ENCODE data around the gene AFF3. TPM values are rescaled to one million over a fixed set of nuclear protein-coding genes. Genes with fewer than 3 reads are reported as not detected.

The AFF3 gene
- total RNA-seq, 1 donor from 2014 or later = 7.6 TPM

DNA sequence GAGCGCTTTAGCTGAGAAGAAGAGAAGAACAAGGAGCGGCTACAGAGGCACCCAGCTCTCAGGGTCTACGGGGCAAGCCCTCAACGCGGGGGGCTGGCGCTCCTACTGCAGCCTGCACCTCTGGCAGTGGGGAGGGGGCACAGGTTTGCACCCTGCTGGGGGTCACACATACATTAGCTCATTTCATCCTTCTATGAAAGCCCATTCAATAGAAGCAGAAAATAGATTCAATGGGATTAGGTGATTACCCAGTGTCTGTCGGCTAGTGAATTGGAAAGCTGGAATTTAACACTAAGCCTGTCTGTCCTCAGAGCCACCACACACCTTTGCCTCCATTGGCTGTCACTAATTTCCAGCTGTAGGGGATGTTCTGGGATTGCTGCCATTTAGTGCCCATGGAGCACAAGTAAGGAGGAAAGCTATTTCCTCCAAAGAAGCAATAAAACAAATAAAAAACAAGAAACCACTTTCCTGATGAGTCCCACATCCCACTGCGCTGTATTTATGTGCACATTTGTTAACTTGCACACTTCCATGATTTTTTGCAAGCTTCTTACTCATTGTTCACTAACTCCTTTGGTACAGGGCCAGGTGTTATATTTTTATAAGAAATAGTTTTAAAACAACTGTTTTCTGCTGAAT is 333.0 kb downstream of the AFF3 start:
- intact Hi-C loops (cut with DNase I) = no loop called here
- ATAC-seq (ENCODE audit: poor library complexity) (no peak), DNase-seq (no peak)

DNA sequence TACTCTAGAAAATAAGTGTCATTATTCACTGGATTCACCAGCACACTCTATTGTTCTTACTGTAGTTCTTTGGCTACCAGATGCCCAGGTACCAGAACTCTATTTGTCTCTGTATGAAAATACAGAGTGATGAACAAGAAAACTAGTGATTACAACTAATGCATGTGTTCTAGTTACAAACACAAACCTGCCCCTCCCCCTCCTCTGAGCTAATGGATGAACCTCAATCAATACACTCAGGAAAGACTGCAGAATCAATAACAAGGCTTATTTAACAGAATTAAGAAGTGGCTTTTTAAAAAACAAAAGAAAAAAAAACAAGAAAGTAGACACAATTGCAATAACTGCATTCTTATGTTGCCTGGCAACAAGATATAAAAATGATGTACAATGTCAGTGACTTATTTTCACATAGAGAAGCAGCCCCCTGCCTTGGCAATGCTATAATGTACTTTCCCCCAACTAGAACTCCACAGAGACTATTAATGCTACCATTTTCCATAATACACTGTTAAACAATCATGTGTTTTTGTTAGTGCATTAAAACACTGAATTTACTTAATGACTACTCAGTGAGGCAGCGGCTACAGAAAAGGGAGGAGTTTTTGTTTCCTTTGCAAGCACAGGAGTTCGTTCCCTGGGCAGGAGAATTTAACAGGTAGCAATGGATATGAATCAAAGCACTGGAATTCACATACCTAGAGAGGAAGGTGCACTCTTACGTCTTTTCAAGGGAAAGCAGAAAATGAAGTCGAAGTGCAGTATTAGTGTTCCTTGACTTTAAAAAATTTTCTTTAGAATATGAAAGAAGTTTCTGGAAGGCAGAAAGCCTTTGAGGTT is 333.8 kb downstream of the AFF3 start:
- no peak for ATAC-seq (ENCODE audit: poor library complexity)

DNA sequence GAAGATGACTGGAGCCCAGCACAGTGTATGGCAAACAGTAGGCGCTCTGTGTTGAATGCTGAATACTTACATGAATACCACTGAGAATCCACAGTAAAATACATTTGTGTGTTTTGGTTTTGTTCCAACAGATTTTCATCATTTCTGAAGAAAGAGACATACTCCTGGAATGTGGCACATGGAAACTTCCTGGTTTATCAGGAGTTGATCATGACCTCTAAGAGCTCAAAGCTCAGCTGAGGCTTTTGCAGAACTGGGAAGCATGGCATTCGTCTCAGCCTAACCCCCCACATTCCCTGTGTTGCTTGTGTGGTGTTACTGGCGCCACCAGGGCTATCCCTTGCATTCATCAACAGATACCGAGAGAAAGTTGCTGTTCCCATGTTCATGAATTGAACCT is 335.6 kb downstream of the AFF3 start:
- intact Hi-C loops (cut with DNase I) = no loop called here
- DNase-seq = no peak
- ATAC-seq (ENCODE audit: poor library complexity) = no peak

More for the DNA sequence above, 333.8 kb downstream of the AFF3 start:
- intact Hi-C loops (cut with DNase I) = no loop called here
- DNase-seq = no peak

DNA sequence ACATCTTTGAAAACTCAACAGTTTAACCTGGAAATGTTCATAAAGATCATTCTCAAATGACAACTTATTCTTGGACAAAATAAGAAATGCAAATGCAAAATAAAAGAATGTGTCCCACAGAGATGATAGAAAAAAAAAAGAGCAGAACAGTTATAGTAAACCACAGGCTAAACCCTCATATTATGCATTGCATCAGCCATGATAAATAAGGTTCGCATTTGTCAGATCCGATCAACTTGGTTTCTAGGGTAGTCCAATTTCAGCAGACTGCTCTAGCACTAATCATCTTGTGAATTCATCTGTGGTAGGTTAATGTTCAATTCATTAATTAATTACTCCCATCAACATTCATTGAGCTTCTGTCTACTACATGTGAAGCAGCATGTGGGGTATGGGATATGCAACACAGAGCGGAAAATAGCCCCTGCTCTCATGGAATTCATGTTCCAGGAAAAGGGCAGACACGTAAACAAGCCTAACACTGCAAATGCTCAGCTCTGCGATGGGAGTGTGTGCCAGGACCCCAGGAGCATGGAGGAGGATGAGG is 336.4 kb downstream of the AFF3 start:
- DNase-seq (no peak), ATAC-seq (ENCODE audit: poor library complexity) (no peak)
- intact Hi-C loops (cut with DNase I) = no loop called here

DNA sequence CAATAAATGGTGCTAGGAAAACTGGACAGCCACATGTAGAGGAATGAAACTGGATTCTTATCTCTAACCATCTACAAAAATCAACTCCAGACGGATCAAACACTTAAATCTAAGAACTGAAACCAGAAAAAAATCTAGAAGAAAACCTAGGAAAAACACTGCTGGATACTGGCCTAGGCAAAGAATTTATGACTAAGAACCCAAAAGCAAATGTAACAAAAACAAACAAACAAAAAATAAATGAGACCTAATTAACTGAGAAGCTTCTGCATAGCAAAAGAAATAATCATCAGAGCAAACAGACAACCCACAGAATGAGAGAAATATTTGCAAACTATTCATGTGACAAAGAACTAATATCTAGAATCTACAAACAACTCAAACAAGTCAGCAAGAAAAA is 338.5 kb downstream of the AFF3 start:
- ATAC-seq (ENCODE audit: poor library complexity) = no peak
- intact Hi-C loops (cut with DNase I) = no loop called here
- DNase-seq = no peak

DNA sequence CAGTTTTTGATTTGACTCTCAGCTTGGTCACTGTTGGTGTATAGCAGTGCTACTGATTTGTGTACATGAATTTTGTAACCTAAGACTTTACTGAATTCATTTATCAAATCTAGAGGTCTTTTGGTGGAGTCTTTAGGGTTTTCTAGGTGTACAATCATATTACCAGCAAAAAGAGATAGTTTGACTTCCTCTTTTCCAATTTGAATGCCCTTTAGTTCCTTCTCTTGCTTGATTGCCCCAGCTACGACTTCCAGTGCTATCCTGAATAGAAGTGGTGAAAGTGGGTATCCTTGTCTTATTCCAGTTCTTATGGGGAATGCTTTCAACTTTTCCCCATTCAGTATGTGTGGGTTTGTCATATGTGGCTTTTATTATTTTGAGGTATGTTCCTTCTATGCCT is 339.7 kb downstream of the AFF3 start:
- no peak for ATAC-seq (ENCODE audit: poor library complexity)
- intact Hi-C loops (cut with DNase I) = no loop called here

DNA sequence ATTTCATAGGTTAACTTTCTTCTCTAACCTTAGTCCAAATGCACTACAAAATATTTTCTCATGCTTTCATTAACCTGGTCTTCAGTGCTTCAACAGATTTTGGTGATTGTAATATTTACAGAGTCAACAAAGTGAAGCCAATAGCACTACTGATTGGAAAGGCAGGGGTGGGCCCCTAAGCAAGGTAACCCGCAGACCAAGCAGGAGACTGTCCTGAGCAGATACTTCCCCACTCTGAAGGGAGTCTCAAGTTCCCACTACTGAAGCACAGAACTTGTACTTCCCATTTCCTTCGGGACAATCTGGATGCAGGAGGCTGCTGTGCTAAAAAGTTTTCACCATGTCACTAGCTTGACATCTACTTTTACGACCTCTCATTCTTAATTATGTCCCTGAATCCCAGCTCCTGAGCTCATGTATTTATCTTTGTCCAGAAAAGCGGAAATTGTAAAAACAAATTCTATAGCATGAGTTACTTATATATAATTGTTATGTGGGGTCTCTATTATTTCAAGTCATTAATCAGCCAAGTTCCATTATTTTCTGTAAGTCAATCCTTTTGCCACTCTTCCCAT is 341.0 kb downstream of the AFF3 start:
- no peak for ATAC-seq (ENCODE audit: poor library complexity)
- no peak for DNase-seq
- intact Hi-C loops (cut with DNase I) = no loop called here

More for the DNA sequence above, 339.7 kb downstream of the AFF3 start:
- no peak for DNase-seq

DNA sequence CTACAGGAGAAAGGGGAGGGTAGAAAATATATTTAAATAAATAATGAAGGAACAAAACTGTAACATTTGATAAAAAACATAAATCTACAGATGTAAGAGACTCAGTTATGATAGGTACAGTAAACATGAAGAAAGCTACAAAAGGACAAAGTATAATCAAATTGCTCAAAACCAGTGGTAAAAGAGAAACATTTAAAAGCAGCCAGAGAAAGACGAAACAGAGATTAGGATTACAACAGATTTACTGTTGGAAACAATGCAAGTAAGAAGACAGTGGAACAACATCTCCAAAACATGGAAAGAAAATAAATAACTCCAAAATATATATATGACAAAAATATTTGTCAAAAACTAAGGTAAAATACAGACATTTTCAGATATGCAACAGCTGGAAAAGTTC is 344.9 kb downstream of the AFF3 start:
- intact Hi-C loops (cut with DNase I) = no loop called here
- ATAC-seq (ENCODE audit: poor library complexity) = no peak
- no peak for DNase-seq

DNA sequence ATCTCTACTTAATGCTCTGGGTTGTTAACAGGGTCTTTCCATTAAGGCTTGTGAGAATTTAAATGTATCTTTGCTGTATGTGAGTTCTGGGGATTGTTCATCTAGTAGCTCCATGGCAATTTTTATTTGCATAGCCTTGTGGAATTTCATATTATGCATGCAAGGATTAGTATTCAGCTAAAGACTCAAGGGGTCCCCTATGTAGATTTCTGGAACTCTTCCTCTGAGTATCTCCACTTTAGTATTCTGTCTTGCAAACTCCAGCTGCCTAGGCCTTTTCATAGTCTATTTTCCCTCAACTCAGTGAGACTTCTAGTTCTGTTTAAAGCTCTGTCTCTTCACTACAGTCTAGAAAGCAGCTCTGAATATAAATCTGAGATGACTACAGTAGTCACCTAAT is 348.0 kb downstream of the AFF3 start:
- DNase-seq = no peak
- ATAC-seq (ENCODE audit: poor library complexity) = no peak
- intact Hi-C loops (cut with DNase I) = no loop called here

DNA sequence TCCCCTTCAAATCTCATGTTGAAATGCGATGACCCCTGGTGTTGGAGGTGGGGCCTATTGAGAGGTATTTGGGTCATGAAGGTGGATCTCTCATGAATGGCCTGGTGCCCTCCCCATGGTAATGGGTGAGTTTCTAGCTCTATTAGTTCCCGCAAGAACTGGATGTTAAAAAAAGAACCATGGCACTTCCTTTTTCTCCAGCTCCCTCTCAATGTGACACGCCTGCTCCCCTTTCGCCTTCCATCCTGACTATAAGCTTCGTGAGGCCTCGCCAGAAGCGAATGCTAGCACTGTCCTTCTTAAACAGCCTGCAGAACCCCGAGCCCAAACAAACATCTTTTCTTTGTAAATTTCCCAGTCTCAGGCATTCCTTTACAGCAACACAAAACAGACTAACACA is 349.4 kb downstream of the AFF3 start:
- intact Hi-C loops (cut with DNase I) = no loop called here
- no peak for ATAC-seq (ENCODE audit: poor library complexity)
- DNase-seq = no peak

DNA sequence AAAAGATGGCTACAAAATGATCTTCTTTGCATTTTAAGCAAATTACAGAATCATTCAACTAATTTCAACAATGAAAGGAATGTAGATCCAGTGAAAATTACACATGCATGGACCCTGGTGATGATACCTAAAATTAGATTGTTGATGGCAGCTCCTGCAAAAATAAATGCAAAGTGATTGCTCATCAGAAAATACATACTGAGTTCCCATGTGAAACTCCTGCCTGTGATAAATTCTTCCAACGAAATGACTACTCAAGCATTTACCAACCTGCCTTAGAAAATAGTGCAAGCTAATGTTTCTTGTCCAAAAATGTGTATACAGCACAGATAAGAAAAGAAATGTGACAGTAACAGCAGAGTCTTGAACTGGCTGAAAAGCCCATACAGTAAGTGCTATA is 352.5 kb downstream of the AFF3 start:
- no peak for DNase-seq
- no peak for ATAC-seq (ENCODE audit: poor library complexity)
- intact Hi-C loops (cut with DNase I) = no loop called here

DNA sequence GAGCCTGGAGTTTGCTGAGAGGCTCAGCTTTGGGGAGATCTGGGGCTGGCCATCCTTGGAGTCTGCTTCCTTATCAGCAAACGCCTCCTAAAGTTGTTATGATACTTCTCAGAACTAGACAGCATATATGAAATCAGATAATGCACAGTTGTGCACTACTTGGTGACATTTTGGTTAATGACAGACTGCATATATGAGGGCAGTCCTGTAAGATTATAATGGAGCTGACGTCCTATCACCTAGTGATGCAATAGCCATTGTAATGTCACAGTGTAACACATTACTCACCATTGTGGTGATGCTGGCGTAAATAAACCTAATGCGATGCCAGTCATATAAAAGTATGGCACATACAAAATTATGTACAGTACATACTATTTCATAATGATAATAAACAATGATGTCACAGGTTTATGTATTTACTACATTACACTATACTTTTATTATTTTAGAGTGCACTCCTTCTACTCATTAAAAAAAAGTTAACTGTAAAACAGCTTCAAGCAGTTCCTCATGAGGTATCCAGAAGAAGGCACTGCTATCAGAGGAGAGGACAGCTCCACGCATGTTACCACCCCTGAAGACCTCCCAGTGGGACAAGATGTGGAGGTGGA is 354.5 kb downstream of the AFF3 start:
- intact Hi-C loops (cut with DNase I) = no loop called here
- ATAC-seq (ENCODE audit: poor library complexity) (no peak), DNase-seq (no peak)

DNA sequence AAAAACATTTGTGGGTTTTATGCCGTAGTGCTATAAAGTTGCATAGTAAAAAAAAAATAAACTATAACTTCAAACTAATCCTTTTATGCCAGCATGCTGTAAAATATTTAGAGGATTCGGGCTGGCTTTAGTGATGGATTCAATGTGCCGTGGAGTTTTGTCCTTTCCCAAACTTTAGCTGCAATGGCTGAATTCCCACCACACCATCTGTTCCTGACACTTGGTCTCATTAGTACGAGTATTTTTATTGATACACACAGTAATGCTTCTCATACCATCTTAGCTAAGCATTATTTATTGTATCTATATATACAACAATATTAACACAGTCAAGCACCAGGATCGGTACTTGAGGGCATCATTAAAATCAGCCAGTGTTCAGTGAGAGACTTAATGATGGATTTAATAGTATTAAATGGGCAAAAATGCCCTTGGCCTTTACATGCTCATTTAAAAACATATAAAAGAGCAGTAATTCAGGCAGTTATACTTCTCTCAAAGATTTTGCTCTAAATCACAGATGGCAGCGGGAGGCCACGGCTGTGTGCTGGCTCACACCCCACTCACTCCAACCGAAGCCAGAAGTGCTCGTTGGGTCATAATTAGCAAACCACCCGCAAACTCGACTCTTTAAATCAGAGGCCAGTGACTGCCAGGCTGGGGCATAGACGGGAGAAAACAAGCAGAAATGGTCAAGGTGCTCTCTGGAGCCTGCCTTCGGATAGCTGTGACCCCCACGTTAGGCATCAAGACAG is 355.6 kb downstream of the AFF3 start:
- ATAC-seq (ENCODE audit: poor library complexity) (no peak), DNase-seq (no peak)
- intact Hi-C loops (cut with DNase I) = no loop called here

DNA sequence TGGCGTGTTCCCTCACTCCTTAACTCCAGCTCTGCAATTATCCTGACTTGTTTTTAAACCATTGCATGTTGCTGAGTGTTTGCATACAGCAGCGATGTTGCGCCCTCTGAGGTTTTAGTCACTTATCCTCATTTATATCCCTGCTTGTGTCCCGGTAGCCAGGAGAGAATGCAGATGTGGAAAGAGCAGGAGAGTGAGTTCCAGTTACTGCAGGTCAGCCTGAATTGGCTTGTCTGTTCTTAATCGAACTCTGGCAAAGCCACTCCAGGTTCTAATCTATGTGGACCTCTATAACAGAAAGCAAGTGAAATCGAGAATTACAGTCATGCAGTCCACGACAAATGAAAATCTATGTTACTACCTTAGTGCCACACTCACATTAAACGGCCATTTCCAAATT is 357.4 kb downstream of the AFF3 start:
- ATAC-seq (ENCODE audit: poor library complexity) (no peak), DNase-seq (no peak)
- intact Hi-C loops (cut with DNase I) = no loop called here

DNA sequence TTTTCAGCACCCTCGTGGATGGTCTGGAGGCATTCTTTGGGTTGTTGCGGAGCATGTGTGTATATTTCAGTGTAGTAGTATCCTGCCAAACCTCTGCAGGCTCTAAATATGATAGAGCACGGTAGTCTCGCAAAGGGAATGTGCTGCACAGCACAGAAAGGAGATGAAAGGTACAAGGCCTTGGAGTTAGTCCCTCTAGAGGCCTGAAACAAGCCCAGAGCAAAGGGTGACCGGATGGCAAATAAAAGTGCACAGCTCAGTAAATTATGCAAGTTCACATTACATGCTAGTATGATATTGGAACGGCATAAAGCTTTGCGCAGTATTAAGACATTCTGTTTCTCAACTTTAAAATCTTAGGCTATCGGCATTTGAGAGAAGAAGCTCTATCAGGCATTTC is 358.1 kb downstream of the AFF3 start:
- DNase-seq (no peak), ATAC-seq (ENCODE audit: poor library complexity) (no peak)
- intact Hi-C loops (cut with DNase I) = no loop called here

DNA sequence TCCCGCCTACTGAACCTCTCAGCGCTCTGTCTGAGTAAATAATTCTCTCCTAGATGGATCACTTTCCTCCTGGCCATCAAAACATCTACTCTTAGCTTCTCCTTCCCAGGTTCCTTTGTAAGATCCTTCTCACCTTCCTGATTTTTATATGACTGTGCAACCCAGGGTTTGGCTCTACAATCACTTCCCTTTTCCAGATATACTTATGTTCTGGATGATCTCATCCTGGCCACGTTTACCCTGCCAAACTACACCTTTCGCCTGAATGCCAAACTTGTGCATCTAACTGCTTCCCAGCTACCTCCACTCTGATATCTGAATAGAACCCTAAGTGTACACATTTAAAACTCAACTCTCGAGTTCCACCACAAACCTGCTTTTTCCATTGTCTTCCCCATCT is 362.1 kb downstream of the AFF3 start:
- intact Hi-C loops (cut with DNase I) = no loop called here
- ATAC-seq (ENCODE audit: poor library complexity) = no peak
- no peak for DNase-seq

DNA sequence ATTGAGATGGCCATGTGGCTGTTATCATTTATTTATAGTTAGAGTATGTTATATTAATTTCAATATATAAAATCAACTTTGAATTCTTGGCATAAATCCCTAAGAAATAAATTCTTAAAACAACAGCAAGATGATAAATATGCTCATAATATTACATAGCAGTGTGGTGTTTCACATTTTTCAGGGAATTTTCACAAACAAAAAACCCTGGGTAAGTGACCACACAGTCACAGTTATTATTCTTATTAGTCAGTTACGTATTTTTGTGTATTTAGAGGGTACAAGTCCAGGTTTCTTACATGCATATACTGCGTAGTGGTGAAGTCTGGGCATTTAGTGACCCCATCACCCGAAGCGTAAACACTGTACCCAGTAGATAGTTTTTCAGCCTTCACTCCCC is 363.1 kb downstream of the AFF3 start:
- DNase-seq (no peak), ATAC-seq (ENCODE audit: poor library complexity) (no peak)
- intact Hi-C loops (cut with DNase I) = no loop called here

DNA sequence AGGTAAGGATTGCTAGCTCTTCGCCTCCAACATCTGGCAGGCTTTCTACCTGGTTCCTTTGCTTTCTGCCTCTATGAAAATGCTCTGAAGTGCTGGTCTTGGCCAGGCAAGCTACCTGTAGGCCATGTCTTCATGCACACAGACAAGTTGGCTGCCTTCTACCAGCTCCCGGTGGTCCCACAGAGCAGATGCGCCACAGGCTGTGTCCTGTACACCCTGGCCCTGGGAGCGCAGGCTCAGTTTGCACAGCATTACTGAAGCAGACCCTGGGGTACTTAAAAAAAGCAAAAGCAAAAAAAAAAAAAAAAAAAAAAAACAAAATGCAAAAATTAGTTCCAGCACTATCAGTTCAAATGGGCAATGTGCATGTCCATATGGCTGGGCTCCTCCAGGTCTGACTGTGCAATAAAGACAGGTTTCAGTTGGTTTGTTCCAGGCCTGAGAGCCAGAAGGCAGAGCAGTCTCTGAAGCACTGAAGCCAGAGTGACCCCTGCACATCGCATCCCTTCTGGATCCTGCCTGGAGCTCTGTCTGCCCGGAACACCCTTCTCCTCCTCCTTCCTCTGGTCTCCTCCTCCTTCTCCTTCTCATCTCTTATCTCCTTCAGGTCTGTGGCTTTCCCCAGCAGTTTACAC is 364.6 kb downstream of the AFF3 start:
- intact Hi-C loops (cut with DNase I) = no loop called here
- DNase-seq = no peak

More for the DNA sequence above, 364.6 kb downstream of the AFF3 start:
- no peak for ATAC-seq (ENCODE audit: poor library complexity)

Data from Right ventricle myocardium superior (tissue), 1 donor.